NCI-H2107 (cell line): Measurements from ENCODE around the gene UNC13D.
"Not testable (repeated sequence)": the region's sequence is repeated elsewhere in the genome, so short reads cannot be mapped to it uniquely, and the experiment has no call there.

Experiments used
- DNase-seq: peaks from one replicate; lab custom pipeline; 2025; lab: John Stamatoyannopoulos, UW

Gene UNC13D

DNA sequence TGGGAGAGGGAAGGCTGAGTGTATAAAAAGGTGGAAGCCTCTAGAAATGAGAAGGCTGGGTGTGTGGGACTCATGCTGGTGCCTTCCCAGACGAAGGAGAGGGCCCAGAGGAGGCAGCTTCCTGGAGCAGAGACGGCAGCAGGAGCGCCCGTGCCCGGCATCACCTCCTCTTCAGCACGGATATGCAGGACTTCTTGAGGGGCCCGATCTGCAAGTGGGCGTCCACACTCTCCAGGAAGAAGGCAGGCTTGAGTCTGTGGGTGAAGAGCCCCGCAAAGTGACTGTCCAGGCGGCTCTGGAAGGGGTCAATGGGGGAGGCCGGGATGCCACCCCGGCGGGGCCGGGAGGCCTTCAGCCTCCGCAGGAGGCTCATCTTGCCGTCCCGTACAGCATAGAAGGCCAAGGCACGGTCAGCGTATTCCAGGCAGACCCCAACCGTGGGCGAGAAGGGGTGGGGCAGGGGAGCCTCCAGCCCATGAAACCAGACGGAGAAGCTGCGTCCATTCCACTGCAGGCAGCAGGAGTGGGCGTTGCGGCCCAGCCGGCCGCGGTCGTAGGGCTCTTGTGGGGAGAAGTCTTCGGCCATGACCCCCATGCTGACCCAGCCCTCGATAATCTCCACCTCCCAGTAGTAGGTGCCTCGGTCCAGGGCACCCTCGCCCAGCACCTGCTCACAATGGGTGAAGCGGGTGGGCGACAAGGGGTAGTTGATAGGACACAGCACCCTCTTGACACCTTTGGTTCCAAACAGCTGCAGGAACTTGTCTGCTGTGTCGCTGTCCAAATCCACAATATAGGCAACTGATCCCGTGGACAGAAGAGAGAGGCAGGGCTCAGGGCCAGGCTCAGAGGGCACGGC is 30.3 kb upstream of the UNC13D start:
- no peak for DNase-seq

DNA sequence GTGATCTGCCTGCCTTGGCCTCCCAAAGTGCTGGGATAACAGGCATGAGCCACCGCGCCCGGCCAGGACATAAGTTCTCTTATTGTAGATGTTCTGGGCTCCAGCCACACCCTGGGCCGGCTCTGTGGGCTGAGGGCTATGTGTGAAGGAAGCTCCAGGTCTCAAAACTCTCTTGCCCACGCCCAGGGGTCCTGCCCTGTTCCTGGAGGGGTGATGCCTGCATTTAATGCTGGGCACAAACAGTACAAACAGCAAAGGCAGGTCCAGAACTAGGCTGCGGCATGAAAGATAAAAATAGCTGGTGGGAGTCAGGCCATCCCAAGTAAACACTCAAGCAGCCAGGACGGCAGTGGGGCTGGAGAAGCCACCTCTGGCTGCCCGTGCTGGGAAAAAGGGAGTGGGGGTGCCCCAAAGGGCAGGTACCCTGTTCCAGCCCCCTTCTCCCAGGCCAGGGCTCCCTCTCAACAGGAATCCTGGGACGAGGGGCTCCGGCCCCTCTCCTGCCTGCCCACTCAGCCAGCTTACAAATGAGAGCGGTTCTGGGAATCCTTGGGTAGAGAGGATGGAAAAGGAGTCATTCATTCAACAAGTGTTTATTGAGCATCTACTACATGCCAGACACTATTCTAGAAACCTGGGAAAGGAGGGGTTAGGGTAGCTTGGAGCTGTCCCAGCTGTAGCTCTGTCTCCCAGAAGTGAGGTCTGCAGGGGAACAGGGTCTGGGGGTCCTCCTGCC is 29.6 kb upstream of the UNC13D start:
- no peak for DNase-seq

DNA sequence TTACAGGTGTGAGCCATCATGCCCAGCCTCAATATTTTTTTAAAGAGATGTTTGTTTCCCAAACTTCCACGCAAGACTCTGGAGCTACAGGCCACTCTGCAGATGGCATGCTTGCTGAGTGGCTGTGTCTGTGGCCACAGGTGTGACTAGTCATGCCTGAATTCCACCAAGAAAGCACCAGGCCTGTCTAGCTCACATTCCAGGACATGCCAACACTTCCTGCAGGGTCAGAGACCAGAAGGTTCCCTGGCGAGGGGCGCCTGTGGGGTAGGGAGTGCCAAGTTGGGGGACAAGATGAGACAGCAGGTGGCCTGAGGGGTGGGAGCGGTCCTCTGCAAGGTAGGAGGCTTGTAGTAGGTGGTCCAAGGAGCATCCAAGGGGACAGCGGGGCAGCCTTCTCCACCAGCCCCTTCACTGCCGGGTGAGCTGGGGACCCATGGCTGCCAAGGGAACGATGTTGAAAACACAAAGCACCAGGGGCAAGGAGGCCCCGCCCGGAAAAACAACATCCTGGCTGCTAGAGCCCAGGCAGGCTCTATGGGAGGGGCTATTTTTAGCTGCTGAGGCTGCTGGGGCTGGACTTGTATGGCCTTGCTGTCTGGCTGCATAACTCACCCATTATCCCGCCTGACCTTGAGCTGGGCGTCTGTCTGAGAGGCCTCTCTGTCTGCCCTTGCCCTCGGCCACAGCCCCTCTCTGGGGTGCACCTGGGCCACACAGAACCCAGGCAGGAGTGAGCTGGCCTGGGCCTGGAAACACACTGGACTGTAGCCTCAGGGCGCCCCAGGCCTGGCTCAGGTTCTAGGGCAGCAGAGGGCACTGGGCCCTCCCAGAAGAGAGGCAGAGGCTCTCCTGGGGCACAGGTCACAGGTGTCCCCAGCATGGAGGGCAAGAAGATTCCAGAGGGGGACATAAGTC is 28.5 kb upstream of the UNC13D start:
- no peak for DNase-seq

DNA sequence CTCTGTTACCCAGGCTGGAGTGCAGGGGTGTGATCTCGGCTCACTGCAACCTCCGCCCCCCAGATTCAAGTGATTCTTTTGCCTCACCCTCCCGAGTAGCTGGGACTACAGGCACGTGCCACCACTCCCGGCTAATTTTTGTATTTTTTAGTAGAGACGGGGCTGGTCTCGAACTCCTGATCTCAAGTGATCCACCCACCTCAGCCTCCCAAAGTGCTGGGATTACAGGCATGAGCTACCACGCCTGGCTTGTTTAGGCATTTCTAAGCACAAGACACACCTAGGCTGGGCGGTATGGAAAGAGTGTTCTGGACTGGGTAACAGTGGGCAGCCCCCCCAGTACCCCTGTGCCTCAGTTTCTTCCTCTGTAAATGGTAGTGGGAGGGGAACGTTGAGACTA is 26.0 kb upstream of the UNC13D start:
- not testable (repeated sequence) for DNase-seq

DNA sequence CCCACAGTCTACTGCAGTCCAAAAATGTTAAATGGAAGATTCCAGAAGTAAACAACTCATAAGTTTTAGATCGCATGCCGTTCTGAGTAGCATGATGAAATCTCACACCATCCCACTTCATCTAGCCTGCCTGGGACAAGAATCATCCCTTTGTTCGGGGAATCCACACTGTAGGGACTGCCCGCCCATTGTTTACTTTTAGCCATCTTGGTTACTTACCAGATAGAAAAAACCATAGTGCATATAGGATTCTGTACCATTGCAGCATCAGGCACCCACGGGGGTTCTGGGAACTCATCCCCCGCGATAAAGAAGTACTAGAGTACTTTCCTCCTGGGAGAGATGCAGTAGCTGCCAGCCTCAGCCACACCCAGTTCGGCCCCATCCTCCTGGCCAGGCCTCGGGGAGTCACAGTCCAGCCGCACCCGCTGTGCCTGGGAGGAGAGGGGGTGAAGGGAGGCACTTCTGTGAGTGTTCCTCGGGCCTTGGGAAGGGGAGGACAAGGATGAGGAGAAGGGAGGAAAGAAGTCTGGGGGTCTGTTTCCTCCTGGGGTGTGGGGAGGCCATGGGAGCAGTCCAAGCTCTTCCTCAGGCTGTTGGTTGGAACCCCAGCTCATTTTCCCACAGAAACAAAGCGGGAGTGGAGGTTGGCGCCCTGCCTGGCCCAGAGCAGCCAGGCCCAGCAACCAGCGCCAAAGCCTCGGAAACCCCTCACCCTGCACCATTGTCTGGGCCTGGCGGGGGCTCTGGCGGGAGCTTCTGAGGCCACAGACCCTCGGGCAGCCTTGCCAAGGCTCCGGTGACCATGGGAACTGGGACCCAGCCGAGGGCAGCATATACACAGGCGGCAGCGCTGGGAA is 25.3 kb upstream of the UNC13D start:
- DNase-seq = no peak

DNA sequence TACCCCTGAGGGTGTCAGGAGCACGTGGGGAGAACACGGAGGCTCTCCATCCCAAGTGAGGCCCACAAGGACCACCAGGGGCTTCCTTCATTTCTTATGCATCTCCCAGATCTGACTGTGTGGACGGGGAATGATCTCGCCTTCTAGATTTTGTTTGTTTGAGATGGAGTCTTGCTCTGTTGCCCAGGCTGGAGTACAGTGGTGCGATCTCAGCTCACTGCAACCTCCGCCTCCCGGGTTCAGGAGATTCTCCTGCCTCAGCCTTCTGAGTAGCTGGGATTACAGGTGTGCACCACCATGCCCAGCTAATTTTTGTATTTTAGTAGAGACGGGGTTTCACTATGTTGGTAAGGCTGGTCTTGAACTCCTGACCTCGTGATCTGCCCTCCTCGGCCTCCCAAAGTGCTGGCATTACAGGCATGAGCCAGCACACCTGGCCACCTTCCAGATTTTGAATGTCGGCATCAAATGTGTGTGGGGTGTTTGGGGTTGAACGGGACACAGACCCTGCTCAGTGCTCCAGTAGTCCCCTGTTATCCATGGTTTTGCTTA is 24.6 kb upstream of the UNC13D start:
- DNase-seq = not testable (repeated sequence)

DNA sequence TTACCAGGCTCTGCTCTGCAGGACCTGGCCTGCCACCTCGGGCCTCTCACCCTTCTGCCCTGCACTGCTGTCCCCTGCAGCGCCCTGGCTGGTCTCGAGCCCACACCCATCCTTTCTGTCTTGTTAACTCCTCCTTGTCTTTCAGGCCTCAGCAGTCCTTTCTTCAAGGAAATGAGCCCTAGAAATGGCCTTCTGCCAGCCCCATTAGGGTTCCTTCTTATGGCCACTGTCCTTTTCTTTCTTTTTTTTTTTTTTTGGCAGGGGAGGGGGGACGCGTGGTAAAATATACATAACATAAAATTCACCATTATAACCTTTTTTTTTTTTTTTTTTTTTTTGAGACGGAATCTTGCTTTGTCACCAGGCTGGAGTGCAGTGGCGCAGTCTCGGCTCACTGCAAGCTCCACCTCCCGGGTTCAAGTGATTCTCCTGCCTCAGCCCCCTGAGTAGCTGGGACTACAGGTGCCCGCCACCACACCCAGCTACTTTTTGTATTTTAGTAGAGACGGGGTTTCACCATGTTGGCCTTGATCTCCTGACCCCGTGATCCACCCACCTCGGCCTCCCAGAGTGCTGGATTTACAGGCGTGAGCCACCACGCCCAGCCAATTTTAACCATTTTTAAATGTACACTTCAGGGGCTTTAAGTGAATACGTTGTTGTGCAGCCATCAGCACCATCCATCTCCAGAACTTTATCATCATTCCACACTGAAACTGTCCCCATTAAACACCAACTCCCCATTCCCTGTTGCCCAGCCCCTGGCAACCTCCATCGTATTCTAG is 21.4 kb upstream of the UNC13D start:
- DNase-seq = not testable (repeated sequence)

DNA sequence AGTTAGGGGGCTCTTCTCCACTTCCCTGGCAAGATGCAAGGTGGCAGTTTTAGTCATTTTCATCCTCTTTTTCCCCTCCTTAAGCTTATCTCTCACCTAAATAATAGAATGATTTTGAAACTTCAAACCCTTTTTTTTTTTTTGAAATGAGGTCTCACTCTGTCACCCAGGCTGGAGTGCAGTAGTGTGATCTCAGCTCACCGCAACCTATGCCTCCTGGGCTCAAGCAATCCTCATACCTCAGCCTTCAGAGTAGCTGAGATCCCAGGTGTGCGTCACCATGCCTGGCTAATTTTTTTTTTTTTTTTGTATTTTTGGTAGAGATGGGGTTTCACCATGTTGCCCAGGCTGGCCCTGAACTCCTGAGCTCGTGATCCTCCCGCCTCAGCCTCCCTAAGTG is 20.7 kb upstream of the UNC13D start:
- not testable (repeated sequence) for DNase-seq

DNA sequence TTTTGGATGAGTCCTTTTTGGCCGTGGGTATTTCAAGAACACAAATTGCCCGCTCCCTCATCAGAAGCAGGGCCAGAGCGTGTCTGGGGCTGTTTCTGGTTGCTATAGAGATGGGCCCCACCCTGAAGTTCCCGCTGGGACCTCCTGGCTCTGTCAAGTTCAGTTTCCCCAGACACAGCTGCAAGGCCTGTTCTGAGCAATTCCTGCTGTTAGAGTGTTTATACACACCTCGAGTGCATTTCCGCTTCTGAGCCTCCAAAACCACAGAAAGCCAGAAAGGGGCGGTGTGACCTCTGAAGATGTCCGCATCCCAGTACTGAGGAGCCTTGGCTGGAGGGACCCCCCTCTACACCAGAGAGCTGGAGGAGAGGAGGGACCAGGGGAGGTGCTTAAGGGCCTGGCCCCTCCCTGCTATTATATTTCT is 20.3 kb upstream of the UNC13D start:
- no peak for DNase-seq

DNA sequence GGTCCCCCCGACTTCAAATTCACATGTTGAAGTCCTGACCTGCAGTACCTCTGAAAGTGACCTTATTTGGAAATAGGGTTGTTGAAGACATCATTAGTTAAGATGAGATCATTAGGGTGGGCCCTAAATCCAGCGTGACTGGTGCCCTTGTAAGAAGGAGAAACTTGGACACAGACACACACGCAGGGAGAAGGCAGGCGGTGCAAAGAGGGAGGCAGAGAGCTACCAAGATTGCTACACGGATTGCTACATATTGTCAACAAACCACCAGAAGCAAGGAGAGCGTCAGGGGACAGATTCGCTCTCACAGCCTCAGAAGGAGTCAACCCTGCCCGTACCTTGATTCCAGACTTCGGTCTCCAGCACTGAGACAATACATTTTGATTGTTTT is 17.7 kb upstream of the UNC13D start:
- DNase-seq = no peak

DNA sequence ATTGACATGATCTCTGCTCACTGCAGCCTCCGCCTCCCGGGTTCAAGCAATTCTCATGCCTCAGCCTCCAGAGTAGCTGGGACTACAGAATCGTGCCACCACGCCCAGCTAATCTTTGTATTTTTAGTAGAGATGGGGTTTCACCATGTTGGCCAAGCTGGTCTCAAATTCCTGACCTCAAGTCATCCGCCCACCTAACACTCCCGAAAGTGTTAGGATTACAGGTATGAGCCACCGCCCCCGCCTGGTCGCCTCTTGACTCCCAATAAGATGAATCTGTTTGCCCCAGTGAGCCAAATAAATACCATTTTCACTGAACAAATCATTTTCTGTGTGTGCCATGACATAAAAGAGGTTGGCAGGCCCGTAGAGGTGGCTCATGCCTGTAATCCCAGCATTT is 15.2 kb upstream of the UNC13D start:
- DNase-seq = not testable (repeated sequence)

DNA sequence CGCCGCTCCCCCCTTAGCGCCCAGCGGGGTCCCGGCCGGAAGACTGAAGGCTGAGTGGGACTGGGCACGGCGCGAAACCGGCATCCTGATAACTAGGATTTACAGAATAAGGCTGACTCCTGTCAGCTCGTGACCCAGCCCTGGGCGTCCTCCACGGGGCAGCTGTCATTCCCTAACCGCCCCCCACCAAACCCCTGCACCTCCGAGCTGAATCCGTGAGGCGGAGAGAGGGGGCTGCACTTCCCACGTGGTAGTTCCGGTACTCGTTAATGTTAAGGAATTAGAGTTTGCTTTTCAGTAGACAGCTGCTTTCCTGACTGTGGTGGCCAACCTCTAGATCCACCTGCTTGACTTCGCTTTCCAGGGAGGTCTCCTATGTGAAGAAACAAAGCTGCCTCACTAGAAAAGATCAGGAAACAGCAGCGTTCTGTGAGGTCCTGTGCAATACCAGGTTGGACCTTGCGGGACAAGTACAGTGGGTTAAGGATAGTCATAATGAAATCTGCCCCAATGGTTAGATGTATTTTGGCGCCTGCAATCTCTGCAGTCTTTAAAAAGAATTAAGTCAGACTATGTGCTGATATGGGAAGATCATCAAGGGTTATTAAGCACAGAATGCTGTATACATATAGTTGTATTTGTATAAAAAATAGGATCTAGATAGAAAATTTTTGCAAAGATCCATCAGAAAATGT is 12.0 kb upstream of the UNC13D start:
- DNase-seq = no peak

DNA sequence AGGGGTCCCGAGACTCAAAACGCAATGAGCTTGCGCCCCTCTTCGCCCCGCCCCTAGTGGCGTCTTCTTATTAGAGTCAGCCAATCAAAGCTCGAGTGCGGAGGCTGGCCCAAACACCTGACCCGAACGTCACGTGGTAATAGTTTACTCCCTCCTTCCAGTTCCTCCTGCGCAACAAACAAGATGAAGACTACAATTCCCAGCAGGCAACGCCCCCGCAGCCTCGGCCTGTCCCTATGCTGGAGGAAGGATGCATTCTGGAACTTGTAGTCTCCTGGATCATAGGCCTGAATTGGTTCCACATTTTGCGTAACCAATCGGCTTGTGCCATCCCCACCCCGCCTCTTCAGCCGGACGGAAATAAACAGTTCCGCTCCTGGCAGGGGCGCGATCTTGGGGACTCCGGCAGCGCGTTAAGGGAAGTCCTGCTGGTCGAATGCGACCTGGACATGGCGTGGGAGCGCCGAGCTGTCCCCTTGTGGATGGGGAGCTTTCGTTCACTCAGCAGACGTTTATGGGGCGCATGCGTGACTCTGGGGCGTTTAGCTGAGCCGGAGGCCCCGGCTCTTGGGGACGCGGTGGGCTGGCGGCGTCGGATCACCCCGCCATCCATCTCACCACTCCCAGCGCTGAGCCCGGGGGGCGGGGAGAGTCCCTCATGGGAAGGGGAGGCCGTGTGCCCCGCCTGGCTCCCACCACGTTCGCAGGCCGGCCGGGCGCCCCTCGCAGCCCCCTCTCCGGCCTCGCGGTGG is 11.3 kb upstream of the UNC13D start, which contains the start of gene WBP2:
Gene WBP2 (minus strand): TSS at position 26 of the 752 bp plus-strand sequence. CDS start 38 bp downstream, outside the sequence.
- peak; percentile 96 for DNase-seq

DNA sequence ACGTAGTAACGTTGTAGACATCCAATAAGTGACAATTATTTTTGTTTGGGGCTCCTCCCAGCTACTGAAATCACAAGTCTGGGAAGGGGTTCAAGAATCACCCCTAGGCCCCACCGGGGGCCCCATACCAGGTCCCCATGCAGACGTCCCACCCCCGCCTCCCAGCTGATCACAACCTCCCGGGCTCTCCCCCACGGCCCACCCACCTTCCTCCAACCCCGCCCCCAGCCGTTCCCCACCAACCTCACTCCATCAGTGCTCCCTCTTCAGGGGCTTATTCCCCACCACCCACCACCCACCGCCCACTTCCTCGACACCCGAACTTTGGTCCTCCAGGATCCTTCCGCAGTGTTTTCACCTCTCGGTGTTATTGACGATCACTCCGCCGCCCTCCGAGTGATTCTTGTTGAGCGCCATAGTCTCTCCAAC is 10.7 kb upstream of the UNC13D start:
- DNase-seq = no peak

DNA sequence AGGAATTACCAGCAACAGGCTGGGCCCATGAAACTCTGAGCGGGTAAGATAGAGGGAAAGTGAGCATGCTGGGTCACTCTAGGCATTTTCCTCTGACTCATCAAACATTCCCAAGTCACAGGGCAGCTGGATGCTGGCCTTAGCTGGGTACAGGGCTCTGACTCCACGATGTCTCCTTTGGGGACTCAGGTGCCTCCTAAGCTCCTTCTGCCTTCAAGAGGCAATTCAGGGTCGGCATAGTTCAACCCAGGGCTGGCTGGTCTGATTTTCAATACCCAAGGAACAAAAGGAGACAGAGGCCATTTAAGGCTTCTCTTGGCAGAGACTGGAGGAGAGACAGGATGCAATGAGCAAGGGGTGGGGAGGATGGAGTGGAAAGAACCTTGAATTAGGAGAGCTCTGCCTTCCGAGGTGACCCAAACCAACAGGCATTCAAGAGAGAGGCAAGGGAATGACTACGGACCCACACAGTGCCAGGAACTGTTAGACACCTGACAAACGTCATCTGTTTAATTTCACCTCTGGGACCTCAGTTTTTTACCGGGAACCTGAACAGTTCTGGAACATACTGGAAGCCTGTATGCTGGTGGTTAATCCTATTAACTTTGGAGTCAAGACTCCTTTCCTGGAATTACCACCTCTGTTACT is 10.0 kb upstream of the UNC13D start:
- DNase-seq = no peak

DNA sequence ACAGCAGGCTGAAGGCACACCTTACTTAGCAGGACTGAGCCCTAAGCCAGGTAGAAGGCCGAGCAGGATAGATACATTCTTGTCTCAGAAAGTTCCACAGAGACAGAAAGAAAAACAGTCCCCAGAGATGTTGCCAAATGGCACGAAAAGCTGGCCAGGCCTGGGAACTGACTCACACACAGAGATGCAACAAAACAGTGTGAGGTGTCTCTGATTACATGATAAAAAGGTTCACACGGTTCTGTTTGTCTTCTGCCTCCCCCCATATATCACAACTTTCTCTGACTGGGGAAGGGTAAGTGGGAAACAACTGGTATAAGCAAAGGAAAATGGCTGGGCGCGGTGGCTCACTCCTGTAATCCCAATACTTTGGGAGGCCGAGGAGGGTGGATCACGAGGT is 9.2 kb upstream of the UNC13D start:
- no peak for DNase-seq

DNA sequence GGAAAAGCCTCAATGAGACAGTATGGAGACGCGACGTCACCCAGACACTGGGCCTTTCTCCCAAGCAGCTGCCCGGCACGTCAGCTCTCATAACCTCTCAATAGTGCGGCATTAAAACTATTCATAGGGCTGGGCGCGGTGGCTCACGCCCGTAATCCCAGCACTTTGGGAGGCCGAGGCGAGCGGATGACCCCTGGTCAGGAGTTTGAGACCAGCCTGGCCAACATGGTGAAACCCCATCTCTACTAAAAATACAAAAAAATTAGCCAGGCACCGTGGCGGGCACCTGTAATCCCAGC is 7.4 kb upstream of the UNC13D start:
- DNase-seq = not testable (repeated sequence)
